Measurements from ENCODE around the gene LHPP.

LHPP gene

GRCh38 chr10:124496150-124496549, 34.5 kb downstream of the LHPP start:
- H3K4me1 ChIP-seq (ENCODE audit: control insufficient read depth in 1 of 2, insufficient read depth in 1 of 2, low read depth in 1 of 2, low read length in 1 of 2), result peaks cover 6 to 12% of the 10 kb centered on the region in 2 experiments
- H3K27me3 ChIP-seq, result peaks cover 6% of the 10 kb centered on the region
- H3K4me3 ChIP-seq (ENCODE audit: low read depth in 1 of 2, low read length in 1 of 2), result no peak overlapping the region
- no peak overlapping the region for H3K27ac ChIP-seq
- no peaks in the 10 kb centered on the region for H3K36me3 ChIP-seq
- no peak for TF ChIP-seq CTCF (IDR thresholded peaks at IDR 0.05)
- H3K9me3 ChIP-seq, result no peaks in the 10 kb centered on the region

GRCh38 chr10:124496620-124497019, 35.0 kb downstream of the LHPP start:
- Histone ChIP-seq H3K4me1 (ENCODE audit: control insufficient read depth in 1 of 2, insufficient read depth in 1 of 2, low read depth in 1 of 2, low read length in 1 of 2) (peaks cover 6 to 12% of the 10 kb centered on the region in 2 experiments), H3K27me3 (peaks cover 6% of the 10 kb centered on the region), H3K36me3 (no peaks in the 10 kb centered on the region), H3K4me3 (ENCODE audit: low read depth in 1 of 2, low read length in 1 of 2) (no peak overlapping the region), H3K27ac (no peak overlapping the region), H3K9me3 (no peaks in the 10 kb centered on the region)
- TF ChIP-seq CTCF (IDR thresholded peaks at IDR 0.05), result no peak

- no peaks in the 10 kb centered on the region for H3K9me3 ChIP-seq
- TF ChIP-seq CTCF (IDR thresholded peaks at IDR 0.05), result no peak
- no peak overlapping the region for H3K4me3 ChIP-seq (ENCODE audit: low read depth in 1 of 2, low read length in 1 of 2)
- H3K36me3 ChIP-seq, result no peaks in the 10 kb centered on the region
- no peak overlapping the region for H3K27ac ChIP-seq
- peaks cover 6% of the 10 kb centered on the region for H3K27me3 ChIP-seq
- H3K4me1 ChIP-seq (ENCODE audit: control insufficient read depth in 1 of 2, insufficient read depth in 1 of 2, low read depth in 1 of 2, low read length in 1 of 2), result peaks cover 6 to 12% of the 10 kb centered on the region in 2 experiments
Measured at GRCh38 chr10:124497196-124497881, 35.7 kb downstream of the LHPP start.

GRCh38 chr10:124498056-124498455, 36.4 kb downstream of the LHPP start:
- Histone ChIP-seq H3K4me3 (ENCODE audit: low read depth in 1 of 2, low read length in 1 of 2) (no peak overlapping the region), H3K27ac (no peak overlapping the region), H3K36me3 (no peaks in the 10 kb centered on the region), H3K4me1 (ENCODE audit: control insufficient read depth in 1 of 2, insufficient read depth in 1 of 2, low read depth in 1 of 2, low read length in 1 of 2) (peaks cover 6 to 12% of the 10 kb centered on the region in 2 experiments), H3K27me3 (peaks cover 6% of the 10 kb centered on the region), H3K9me3 (no peaks in the 10 kb centered on the region)
- no peak for TF ChIP-seq CTCF (IDR thresholded peaks at IDR 0.05)

GRCh38 chr10:124500757-124501156, 39.1 kb downstream of the LHPP start:
- Histone ChIP-seq H3K27ac (no peak overlapping the region), H3K27me3 (no peaks in the 10 kb centered on the region), H3K4me1 (ENCODE audit: control insufficient read depth in 1 of 2, insufficient read depth in 1 of 2, low read depth in 1 of 2, low read length in 1 of 2) (no peaks in the 10 kb centered on the region), H3K36me3 (no peaks in the 10 kb centered on the region), H3K9me3 (no peaks in the 10 kb centered on the region), H3K4me3 (ENCODE audit: low read depth in 1 of 2, low read length in 1 of 2) (no peak overlapping the region)
- no peak for TF ChIP-seq CTCF (IDR thresholded peaks at IDR 0.05)
